Frontal cortex (tissue), 4 donors: ENCODE measurements around the gene GDPD5. TPM values are rescaled to one million over a fixed set of nuclear protein-coding genes. Genes with fewer than 3 reads are reported as not detected.

ENCODE experiments used
- DNase-seq, 2 donors: peaks; one replicate each; pipeline ENCODE4 v3.0.0; 2012; ENCODE audit warnings: low spot score in 2 of 2
- FAIRE-seq: peaks from 2 replicates; lab custom pipeline; 2012; peaks lifted over from hg19 to GRCh38; lab: Jason Lieb, UNC
- total RNA-seq: library from RNA; depleted of rRNA; stranded (reverse); fragments of >200 nt; gene quantifications from one replicate; pipeline ENCODE4 v1.2.3, GENCODE V29; 2014
- donor health status: control.
- donor health status: control.
- donor health status: control.

GDPD5 gene
- 12.2 TPM for total RNA-seq

GRCh38 chr11:75525433-75526191, at the start of gene GDPD5:
TSS of gene GDPD5 (minus strand) at chr11:75525941. CDS start at chr11:75477735, 48,206 bp downstream.
- no peak for FAIRE-seq
- DNase-seq, result peak; percentile 97 to 99

- no peak for DNase-seq
- no peak for FAIRE-seq
These were observed 49.2 kb upstream of the GDPD5 start for GRCh38 chr11:75574698-75575602.

GRCh38 chr11:75572744-75573143, 47.0 kb upstream of the GDPD5 start:
- FAIRE-seq, result no peak

GRCh38 chr11:75571625-75572024, 45.9 kb upstream of the GDPD5 start:
- no peak for DNase-seq
- FAIRE-seq, result no peak

More at GRCh38 chr11:75572744-75573143, 47.0 kb upstream of the GDPD5 start:
- DNase-seq, result no peak

DNA sequence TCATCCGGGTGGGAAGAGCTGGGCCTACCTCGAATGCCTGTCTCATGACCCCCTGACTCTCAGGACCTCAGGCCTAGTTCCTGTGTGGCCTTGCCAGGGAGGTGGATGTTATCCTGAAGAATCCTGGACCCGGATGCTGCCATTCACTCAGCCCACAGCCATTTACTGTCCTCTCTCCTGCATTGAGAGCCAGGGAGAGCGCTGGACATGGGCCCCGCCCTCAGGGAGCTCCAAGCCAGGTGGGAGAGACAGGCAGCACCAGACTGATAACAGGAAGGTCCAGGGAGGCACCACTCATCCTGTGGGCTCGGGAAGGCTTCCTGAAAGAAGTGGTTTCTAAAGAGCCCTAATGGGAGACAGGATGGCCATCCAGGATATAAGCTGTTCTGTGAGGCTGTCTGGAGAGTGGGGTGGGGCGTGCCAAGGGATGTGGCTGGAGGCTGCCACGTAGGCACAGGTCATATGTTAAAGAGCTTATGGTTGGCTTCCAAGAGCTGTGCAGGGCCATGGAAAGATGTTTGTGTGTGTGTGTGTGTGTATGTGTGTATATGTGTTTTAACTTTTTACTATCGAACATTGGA, 44.9 kb upstream of the GDPD5 start:
- no peak for FAIRE-seq
- no peak for DNase-seq

- DNase-seq (no peak), FAIRE-seq (no peak)
These were observed 43.0 kb upstream of the GDPD5 start for GRCh38 chr11:75568616-75569219.

- DNase-seq, result no peak
- FAIRE-seq, result no peak
These were observed 42.2 kb upstream of the GDPD5 start for GRCh38 chr11:75567971-75568370.

GRCh38 chr11:75566763-75567279, 41.1 kb upstream of the GDPD5 start:
- FAIRE-seq (no peak), DNase-seq (no peak)

DNA sequence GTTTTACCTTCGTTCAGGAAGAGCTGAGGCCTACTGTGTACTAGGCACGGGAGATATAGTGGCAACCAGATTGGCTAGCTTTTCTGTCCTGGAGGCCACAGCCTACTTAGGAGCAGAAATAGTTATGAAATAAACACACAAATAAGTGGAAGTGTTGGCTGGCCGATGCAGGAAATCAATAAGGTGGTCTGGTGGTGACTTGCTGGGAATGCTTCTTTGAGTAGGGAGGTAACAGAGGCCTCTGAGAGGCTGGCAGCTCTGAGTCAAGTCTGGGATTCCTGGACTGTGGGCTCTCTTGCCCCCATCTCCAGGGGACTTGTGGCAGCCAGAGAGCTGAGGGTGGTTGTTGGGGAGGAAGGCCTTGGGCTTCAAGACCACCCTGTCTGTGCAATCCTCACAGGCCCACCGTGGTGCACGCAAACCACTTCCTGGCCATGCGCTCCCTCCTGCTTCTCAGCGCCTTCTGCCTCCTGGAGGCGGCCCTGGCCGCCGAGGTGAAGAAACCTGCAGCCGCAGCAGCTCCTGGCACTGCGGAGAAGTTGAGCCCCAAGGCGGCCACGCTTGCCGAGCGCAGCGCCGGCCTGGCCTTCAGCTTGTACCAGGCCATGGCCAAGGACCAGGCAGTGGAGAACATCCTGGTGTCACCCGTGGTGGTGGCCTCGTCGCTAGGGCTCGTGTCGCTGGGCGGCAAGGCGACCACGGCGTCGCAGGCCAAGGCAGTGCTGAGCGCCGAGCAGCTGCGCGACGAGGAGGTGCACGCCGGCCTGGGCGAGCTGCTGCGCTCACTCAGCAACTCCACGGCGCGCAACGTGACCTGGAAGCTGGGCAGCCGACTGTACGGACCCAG, 40.4 kb upstream of the GDPD5 start:
- FAIRE-seq (no peak), DNase-seq (no peak)

- no peak for DNase-seq
- no peak for FAIRE-seq
These were observed 39.6 kb upstream of the GDPD5 start for GRCh38 chr11:75565221-75565814.

DNA sequence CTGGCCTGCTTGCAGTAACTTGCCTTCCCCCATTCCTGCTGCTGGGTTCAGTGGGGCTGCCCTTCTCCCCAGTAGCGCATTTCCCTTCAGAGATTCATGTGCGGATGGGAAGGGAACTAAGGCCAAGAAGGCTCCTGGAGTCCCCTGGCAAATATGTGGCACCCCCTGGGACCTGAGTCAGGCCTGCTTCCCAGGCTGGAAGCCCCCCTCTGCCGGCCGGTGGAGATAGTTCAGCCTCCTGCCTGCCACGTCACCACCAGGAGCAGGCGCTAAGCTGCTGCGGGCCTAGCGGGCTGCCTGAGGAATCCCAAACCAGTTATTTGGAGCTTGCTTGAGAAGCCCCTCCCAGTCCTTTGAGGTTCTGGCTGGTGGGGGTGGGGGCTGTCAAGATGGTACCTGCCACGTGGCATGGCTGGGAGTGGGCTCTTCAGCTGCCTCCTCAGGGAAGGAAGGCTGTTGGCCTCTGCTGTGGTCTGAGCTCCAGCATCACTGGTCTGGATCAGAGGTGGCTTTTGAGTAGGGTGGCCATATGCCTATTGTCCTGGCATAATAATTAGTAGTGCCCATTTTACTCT, 38.3 kb upstream of the GDPD5 start:
- DNase-seq (no peak), FAIRE-seq (no peak)

DNA sequence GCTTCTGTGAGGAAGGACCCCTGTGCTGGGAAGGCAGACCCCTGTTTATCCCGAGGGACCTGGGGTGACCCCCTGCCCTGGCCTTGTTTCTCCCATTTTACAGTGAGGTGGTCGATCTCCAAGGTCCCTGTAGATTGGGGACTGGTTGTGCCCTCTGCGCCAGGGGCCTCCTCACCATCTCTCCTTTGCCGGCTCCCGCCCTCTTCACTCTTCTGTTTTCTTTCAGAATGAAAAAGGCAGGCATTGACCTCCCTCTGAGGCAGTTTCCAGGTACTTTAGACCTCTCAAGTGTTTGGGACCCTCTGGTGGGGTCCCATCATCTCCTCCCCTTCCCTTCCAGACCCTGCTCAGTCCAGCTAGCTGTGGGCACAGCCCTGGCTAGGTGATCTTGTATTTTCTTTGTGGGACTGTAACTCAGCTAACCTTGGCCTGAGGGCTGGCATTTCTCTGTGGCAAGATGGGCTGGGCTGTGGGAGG, 37.8 kb upstream of the GDPD5 start:
- no peak for FAIRE-seq
- DNase-seq, result no peak

- DNase-seq (no peak), FAIRE-seq (no peak)
These were observed 37.2 kb upstream of the GDPD5 start for GRCh38 chr11:75562836-75563484.

DNA sequence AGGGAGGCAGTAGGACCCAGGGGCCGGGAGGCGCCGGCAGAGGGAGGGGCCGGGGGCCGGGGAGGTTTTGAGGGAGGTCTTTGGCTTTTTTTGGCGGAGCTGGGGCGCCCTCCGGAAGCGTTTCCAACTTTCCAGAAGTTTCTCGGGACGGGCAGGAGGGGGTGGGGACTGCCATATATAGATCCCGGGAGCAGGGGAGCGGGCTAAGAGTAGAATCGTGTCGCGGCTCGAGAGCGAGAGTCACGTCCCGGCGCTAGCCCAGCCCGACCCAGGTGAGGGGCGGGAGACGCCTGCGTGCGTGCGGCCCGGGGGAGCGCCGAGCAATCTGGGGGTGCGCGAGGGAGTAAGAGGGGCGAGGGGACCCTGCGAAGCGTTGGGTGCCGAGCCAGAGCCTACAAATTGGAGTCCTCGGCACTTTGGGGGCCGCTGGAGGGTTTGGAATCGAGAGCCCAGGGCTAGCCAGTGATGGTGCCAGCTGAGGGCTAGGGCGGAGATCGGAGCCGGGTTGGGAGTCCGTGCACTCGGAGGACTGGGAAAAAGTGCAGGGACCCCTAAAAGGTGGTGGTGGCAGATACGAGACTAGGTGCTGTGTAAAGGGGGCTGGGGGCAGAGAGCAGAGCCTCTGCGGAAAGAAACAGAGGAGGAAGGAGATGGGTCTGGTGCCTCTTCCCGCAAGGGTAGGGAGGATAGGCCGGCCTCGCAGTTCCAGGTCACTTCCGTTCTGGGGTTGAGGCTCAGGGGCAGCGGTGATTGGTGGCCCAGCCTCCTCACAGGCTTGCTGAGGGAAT, 36.5 kb upstream of the GDPD5 start, which contains the start of gene SERPINH1:
TSS of gene SERPINH1 (plus strand) at position 206 of the 788 bp plus-strand sequence. CDS start 4,097 bp downstream, outside the sequence.
- no peak for FAIRE-seq
- peak; percentile 66 to 79 for DNase-seq

- FAIRE-seq (no peak), DNase-seq (no peak)
These were observed 35.8 kb upstream of the GDPD5 start for GRCh38 chr11:75561426-75562047.

- no peak for FAIRE-seq
- DNase-seq, result no peak
These were observed 34.9 kb upstream of the GDPD5 start for GRCh38 chr11:75560644-75561043.
